ENCODE results near the gene BBLN. TPM values are rescaled to one million over a fixed set of nuclear protein-coding genes. Genes with fewer than 3 reads are reported as not detected.
A peak's percentile ranks its signal among the peaks of the same experiment; 100 is the strongest.
"Not testable (repeated sequence)": the region's sequence is repeated elsewhere in the genome, so short reads cannot be mapped to it uniquely, and the experiment has no call there.

BBLN gene
- total RNA-seq, 2 donors from 2014 or later, result 333 to 437 TPM

- Histone ChIP-seq H3K4me3 (no peak overlapping the region), H3K27ac (no peak overlapping the region), H3K27me3 (replicated peaks; ENCODE audit: insufficient read depth) (no peaks in the 10 kb centered on the region), H3K9me3 (no peaks in the 10 kb centered on the region), H3K4me1 (replicated peaks) (no peaks in the 10 kb centered on the region), H3K36me3 (peaks cover 17 to 25% of the 10 kb centered on the region in 2 donors)
- intact Hi-C loops (cut with DNase I), result no loop called here
- 95% methylated on average over 11 of the region's 11 CpGs for WGBS
- TF ChIP-seq POLR2AphosphoS5 (IDR thresholded peaks at IDR 0.05), result no peak
- TF ChIP-seq CTCF (IDR thresholded peaks at IDR 0.05), result no peak
- TF ChIP-seq POLR2A (IDR thresholded peaks at IDR 0.05), result no peak
- DNase-seq (ENCODE audit: low spot score), result no peak
Measured at GRCh38 chr9:128178806-128179431, 18.9 kb downstream of the BBLN start.

GRCh38 chr9:128180001-128180400 is 19.9 kb downstream of the BBLN start:
- peaks cover 18 to 25% of the 10 kb centered on the region in 2 donors for H3K36me3 ChIP-seq
- 95% methylated on average over 8 of the region's 8 CpGs for WGBS
- no peaks in the 10 kb centered on the region for H3K9me3 ChIP-seq
- TF ChIP-seq CTCF (IDR thresholded peaks at IDR 0.05), result no peak
- no peak for TF ChIP-seq POLR2AphosphoS5 (IDR thresholded peaks at IDR 0.05)
- no peak for TF ChIP-seq POLR2A (IDR thresholded peaks at IDR 0.05)
- intact Hi-C loops (cut with DNase I), result no loop called here
- DNase-seq (ENCODE audit: low spot score), result no peak
- H3K27me3 ChIP-seq (replicated peaks; ENCODE audit: insufficient read depth), result no peaks in the 10 kb centered on the region
- no peak overlapping the region for H3K27ac ChIP-seq
- H3K4me3 ChIP-seq, result no peak overlapping the region
- no peaks in the 10 kb centered on the region for H3K4me1 ChIP-seq (replicated peaks)

GRCh38 chr9:128180447-128180846 is 20.4 kb downstream of the BBLN start:
- Histone ChIP-seq H3K27me3 (replicated peaks; ENCODE audit: insufficient read depth) (no peaks in the 10 kb centered on the region), H3K9me3 (no peaks in the 10 kb centered on the region), H3K27ac (no peak overlapping the region), H3K4me3 (no peak overlapping the region), H3K4me1 (replicated peaks) (no peaks in the 10 kb centered on the region), H3K36me3 (peaks cover 23 to 25% of the 10 kb centered on the region in 2 donors)
- no peak for DNase-seq (ENCODE audit: low spot score)
- intact Hi-C loops (cut with DNase I), result no loop called here
- WGBS, result 97% methylated on average over 8 of the region's 8 CpGs
- no peak for TF ChIP-seq POLR2AphosphoS5 (IDR thresholded peaks at IDR 0.05)
- TF ChIP-seq CTCF (IDR thresholded peaks at IDR 0.05), result no peak
- TF ChIP-seq POLR2A (IDR thresholded peaks at IDR 0.05), result no peak

GRCh38 chr9:128181480-128181879 is 21.4 kb downstream of the BBLN start:
- TF ChIP-seq CTCF (IDR thresholded peaks at IDR 0.05), result peak in 2 of 4 experiments; percentile 17 to 43
- H3K27ac ChIP-seq; H3K4me1 ChIP-seq (replicated peaks); H3K27me3 ChIP-seq (replicated peaks; ENCODE audit: insufficient read depth); DNase-seq (ENCODE audit: low spot score); H3K4me3 ChIP-seq; H3K9me3 ChIP-seq; intact Hi-C loops (cut with DNase I): not testable (repeated sequence)
- peaks cover 25% of the 10 kb centered on the region in 2 donors for H3K36me3 ChIP-seq
- WGBS, result 42% methylated on average over 9 of the region's 12 CpGs

GRCh38 chr9:128182893-128183588 is 23.0 kb downstream of the BBLN start:
- Histone ChIP-seq H3K27me3 (replicated peaks; ENCODE audit: insufficient read depth) (no peaks in the 10 kb centered on the region), H3K36me3 (peaks cover 21 to 25% of the 10 kb centered on the region in 2 donors), H3K4me3 (no peak overlapping the region), H3K4me1 (replicated peaks) (no peaks in the 10 kb centered on the region), H3K9me3 (no peaks in the 10 kb centered on the region), H3K27ac (no peak overlapping the region)
- intact Hi-C loops (cut with DNase I), result no loop called here
- DNase-seq (ENCODE audit: low spot score), result no peak
- TF ChIP-seq POLR2AphosphoS5 (IDR thresholded peaks at IDR 0.05) (no peak), CTCF (IDR thresholded peaks at IDR 0.05) (no peak), POLR2A (IDR thresholded peaks at IDR 0.05) (no peak)
- WGBS, result 95% methylated on average over 12 of the region's 12 CpGs

All from prostate gland (tissue), 2 donors.